Measurements from ENCODE around the gene ALDH1A1. TPM values are rescaled to one million over a fixed set of nuclear protein-coding genes. Genes with fewer than 3 reads are reported as not detected.

ALDH1A1 gene
- total and polyA plus RNA-seq, 2 donors (not counting 3 experiments of a cell fraction or from before 2014, with no cell fraction given) = 91.1 to 287 TPM

DNA sequence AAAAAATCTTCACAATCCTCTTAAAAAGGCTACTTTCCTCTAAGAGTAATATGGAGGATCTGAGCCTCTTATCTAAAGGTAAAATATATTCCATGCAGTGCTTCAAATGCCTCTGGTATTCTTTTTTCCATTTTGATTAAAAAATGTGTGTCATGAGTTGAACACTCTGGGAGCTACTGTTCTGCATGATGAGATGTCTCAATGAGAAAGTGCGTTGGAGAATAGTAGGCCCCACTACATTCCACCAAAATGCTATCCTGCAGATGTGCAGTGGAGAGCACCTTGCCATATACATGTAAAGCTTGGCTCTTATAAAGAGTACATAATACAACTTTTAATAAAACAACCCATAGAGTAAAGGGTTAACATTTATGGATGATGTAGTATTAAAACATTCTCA lies 26.3 kb downstream of the ALDH1A1 start:
- dilution Hi-C loops (cut with MboI; ENCODE audit: extremely low pct_ligation_motif_present, low sequenced_read_pairs) (no loop called here), intact Hi-C loops (cut with micrococcal nuclease) (no loop called here)
- Histone ChIP-seq H3K4me2 (ENCODE audit: insufficient read depth, low read length) (no peak overlapping the region), H3K4me3 (replicated peaks in 1 of 3; ENCODE audit: insufficient read depth in 1 of 3, low read depth in 1 of 3, low read length in 3 of 3) (no peak overlapping the region), H3K9me1 (replicated peaks; ENCODE audit: control insufficient read depth, extremely low read depth, insufficient read depth, low read length) (no peaks in the 10 kb centered on the region), H3K27me3 (ENCODE audit: control insufficient read depth in 2 of 2, insufficient read depth in 2 of 2, low read length in 2 of 2) (no peaks in the 10 kb centered on the region), H3K79me2 (ENCODE audit: control insufficient read depth, insufficient read depth, low read length) (no peaks in the 10 kb centered on the region), H3K9ac (replicated peaks; ENCODE audit: extremely low read depth, insufficient read depth, low read length) (no peak overlapping the region), H3K4me1 (ENCODE audit: control insufficient read depth, extremely low read depth, insufficient read depth, low read length) (peaks cover 16% of the 10 kb centered on the region), H2AFZ (ENCODE audit: low read depth, low read length) (no peak overlapping the region), H3K36me3 (ENCODE audit: control insufficient read depth in 2 of 2, extremely low read depth in 1 of 2, insufficient read depth in 2 of 2, low read length in 2 of 2) (peaks cover 0 to 5% of the 10 kb centered on the region in 2 experiments), H4K20me1 (replicated peaks; ENCODE audit: control insufficient read depth, extremely low read depth, insufficient read depth, low read length) (no peaks in the 10 kb centered on the region), H3K9me3 (replicated peaks; ENCODE audit: control insufficient read depth, insufficient read depth, low read length) (no peaks in the 10 kb centered on the region), H3K27ac (ENCODE audit: insufficient read depth, low read depth, low read length) (no peak overlapping the region)
- no peak for FAIRE-seq
- DNase-seq (ENCODE audit: low read depth, low spot score) = no peak
- BruUV-seq (replicated peaks) = no TSS peak
- no peak for TF ChIP-seq MYC (IDR thresholded peaks at IDR 0.05; ENCODE audit: low read depth, low read length)
- TF ChIP-seq, protein P1, sequence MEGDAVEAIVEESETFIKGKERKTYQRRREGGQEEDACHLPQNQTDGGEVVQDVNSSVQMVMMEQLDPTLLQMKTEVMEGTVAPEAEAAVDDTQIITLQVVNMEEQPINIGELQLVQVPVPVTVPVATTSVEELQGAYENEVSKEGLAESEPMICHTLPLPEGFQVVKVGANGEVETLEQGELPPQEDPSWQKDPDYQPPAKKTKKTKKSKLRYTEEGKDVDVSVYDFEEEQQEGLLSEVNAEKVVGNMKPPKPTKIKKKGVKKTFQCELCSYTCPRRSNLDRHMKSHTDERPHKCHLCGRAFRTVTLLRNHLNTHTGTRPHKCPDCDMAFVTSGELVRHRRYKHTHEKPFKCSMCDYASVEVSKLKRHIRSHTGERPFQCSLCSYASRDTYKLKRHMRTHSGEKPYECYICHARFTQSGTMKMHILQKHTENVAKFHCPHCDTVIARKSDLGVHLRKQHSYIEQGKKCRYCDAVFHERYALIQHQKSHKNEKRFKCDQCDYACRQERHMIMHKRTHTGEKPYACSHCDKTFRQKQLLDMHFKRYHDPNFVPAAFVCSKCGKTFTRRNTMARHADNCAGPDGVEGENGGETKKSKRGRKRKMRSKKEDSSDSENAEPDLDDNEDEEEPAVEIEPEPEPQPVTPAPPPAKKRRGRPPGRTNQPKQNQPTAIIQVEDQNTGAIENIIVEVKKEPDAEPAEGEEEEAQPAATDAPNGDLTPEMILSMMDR (IDR thresholded peaks at IDR 0.05; ENCODE audit: extremely low read depth in 1 of 2, insufficient read depth in 1 of 2, low read depth in 1 of 2, low read length in 2 of 2) = no peak
- TF ChIP-seq, protein P2, sequence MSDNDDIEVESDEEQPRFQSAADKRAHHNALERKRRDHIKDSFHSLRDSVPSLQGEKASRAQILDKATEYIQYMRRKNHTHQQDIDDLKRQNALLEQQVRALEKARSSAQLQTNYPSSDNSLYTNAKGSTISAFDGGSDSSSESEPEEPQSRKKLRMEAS (IDR thresholded peaks at IDR 0.05; ENCODE audit: insufficient read depth, insufficient read length) = no peak
- no peak for TF ChIP-seq JUN (IDR thresholded peaks at IDR 0.05; ENCODE audit: borderline replicate concordance, insufficient read depth, insufficient read length, low read depth)
- TF ChIP-seq EZH2 (IDR thresholded peaks at IDR 0.05; ENCODE audit: borderline replicate concordance, low read depth, low read length, severe bottlenecking) = no peak
- no peak for TF ChIP-seq GATA2 (IDR thresholded peaks at IDR 0.05; ENCODE audit: insufficient read depth, insufficient read length, low read depth, low read length)
- TF ChIP-seq POLR2A (IDR thresholded peaks at IDR 0.05; ENCODE audit: low read depth, low read length) = no peak
- no peak for TF ChIP-seq FOS (IDR thresholded peaks at IDR 0.05; ENCODE audit: borderline replicate concordance, insufficient read depth, low read length)
- no peak for TF ChIP-seq POLR2AphosphoS5 (IDR thresholded peaks at IDR 0.05; ENCODE audit: insufficient read depth, low read depth, low read length)
- CTCF ChIA-PET = interaction anchor here (0.9 kb wide), 1 partner anchor 96 kb away, joined by 4 read pairs; no protein-coding TSS in a partner anchor
- POLR2A ChIA-PET = no interaction called here
